ENCODE data around the gene PRKACG.
"Not testable (repeated sequence)": the region's sequence is repeated elsewhere in the genome, so short reads cannot be mapped to it uniquely, and the experiment has no call there.

Gene PRKACG
- 0 to 0.04 reads per million in 2 donors for total RNA-seq

GRCh38 chr9:69014013-69014412 is at the start of gene PRKACG:
PRKACG (minus strand) TSS chr9:69014113; CDS start chr9:69014092, 21 bp downstream.
- DNase-seq: no peak

DNA sequence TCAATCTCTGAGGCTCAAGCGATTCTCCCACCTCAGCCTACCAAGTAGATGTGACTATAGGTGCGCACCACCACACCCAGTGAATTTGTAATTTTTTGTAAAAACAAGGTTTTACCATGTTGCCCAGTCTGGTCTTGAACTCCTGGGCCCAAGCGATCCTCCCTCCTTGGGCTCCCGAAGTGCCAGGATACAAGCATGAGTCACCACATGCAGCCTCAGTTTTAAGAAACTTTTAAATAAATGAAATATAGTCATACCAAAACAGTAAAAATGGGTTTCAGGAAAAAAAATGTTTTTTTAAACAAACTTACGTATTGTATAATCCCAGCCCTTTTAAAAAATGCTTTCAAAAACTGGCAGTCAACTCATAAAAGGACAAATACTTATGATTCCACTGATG is 48.3 kb upstream of the PRKACG start:
- no peak for DNase-seq

DNA sequence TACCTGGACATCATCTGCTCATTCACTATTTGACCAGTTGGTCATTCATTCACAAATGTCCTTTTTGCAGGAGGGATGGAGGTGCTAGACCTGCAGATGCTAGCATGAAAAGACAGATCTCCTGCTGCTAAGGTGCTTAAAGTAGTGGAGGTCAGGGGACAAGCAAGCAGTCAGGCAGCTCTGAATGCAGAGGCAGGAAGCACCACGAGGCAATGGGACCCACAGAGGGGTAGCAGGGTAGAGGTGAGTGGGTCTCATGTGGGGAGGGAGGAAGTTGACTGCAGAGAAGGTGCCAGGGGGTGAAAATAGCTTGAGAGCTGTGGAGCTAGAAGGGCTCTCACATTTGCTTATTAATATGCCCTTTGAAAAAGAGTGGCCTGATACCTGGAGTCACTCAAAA is 46.9 kb upstream of the PRKACG start:
- no peak for DNase-seq

DNA sequence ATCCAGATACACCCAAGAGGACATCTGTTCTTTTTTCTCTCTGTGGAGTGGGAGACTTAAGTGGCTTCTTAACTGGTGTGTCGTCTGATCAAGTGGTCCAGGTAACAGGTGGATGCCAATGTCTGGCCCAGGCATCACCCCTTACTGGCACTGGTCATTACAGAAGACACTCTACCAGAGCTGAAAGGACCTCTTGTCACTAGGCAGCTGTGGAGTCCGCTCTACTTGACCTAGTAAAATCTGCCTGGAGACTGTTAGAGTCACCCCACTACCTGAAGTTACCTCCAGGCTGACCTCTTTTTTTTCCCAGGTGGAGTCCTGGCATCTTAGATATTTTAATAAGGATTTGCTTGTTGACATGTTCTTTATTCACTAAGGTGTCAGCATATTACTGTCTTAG is 44.2 kb upstream of the PRKACG start:
- no peak for DNase-seq

DNA sequence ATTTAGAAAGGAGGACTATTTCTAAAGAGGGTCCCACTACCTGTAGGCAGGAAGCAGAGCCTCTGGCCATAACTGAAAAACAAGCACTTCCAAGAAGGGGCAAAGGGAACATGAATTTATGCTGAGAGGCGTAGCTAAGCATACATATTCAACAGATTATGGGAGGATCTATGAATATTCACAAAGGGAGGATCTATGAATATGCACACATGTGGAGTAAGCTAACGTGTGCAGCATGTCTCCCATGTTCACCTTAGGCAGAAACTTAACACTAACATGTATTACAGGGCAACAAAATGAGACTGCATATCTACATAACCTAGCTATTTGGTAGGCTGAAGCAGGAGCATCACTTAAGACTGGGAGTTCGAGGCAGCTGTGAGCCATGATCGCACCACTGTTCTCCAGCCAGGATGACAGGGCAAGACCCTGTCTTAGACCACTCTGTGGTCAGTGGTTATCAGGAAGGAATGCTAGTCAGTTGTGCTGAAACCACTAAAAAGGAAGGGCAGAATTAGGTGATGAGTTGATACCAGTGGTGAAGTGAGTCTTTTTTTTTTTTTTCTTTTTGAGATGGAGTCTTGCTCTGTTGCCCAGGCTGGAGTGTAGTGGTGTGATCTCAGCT is 42.4 kb upstream of the PRKACG start:
- DNase-seq: no peak

DNA sequence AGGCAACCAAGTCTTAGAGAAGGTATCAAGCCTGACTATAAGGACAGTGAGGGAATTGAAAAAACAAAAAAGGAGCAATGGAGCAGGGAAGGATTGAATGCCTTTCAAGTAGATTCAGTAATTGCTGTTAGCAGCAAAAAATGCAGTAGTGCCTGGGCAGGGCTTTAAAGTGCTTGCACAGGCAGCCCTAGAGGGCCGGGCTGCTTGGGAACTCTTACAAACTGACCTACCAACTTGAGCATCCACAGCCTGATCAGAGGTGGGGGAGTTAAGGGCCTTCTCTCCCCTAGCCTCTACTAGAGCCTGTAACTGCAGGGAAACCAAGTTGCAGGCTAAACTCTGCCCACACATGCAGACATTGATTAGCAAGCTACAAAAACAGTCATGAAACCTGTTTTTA is 41.1 kb upstream of the PRKACG start:
- no peak for DNase-seq

DNA sequence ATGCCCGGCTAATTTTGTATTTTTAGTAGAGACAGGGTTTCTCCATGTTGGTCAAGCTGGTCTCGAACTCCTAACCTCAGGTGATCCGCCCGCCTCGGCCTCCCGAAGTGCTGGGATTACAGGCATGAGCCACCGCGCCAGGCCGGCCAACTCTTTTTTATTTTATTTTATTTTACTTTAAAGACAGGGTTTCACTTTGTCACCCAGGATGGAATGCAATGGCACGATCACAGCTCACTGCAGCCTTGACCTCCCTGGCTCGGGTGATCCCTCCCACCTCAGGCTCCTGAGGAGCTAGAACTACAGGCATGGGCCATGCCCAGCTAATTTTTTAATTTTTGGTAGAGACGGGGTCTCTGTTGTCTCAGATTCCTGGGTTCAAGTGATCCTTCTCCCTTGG is 37.0 kb upstream of the PRKACG start:
- not testable (repeated sequence) for DNase-seq

DNA sequence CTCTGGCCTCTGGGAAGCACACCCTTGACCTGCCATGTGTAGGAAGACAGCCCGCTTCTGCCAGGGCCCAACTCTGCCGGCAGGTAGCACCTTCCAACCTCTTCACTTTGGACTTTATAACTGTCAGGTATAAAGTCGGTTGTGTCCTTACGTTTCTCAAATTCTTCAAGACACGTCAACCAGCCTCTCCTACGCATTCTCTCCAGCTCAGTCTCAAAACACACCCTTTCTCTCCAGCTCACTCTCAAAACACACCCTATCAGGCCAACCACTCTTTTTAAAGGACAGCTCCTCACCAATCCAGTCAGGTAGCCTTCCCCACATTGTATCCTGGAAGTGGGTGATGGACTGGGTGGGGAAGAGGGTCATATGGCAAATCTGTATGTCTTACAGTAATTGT is 35.2 kb upstream of the PRKACG start:
- DNase-seq: no peak

DNA sequence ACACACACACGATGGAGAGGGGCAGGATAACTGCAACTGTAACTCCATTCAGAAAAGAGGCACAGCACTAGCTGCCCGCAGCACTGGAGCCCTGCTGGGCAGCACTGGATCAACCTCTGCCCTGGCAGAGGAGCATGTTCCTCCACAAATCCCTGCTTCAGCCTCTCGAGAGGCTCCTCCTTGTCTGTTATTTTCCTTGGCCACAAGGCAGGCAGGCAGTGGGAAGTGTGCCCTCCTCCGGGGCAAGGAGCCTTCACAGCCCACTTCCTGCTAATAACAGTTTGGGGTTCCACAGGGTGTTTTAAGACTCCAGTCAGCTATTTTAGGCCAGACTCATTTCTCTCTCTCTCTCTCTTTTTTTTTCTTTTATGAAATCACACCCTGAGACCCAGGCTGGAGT is 33.5 kb upstream of the PRKACG start:
- no peak for DNase-seq

DNA sequence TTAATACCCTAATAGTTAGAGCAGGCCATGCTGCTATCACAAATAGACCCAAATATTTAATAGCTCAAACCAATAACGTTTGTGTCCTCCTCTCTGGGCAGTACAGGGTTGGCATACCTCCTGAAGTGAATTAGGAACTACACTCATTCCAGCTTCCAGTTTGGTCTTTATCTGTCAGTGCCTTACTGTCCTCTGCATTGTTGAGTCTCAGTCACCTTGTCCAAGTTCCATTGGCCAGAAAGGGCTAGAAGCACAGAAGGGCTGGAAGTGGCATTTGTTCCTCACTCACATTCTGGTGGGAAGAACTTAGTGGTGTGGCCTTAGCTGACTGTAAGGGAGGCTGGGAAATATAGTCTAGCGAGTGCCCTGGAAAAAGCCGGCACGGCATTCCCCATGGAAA is 32.8 kb upstream of the PRKACG start:
- DNase-seq: no peak

GRCh38 chr9:69045821-69046220 is 31.9 kb upstream of the PRKACG start:
- DNase-seq: no peak

DNA sequence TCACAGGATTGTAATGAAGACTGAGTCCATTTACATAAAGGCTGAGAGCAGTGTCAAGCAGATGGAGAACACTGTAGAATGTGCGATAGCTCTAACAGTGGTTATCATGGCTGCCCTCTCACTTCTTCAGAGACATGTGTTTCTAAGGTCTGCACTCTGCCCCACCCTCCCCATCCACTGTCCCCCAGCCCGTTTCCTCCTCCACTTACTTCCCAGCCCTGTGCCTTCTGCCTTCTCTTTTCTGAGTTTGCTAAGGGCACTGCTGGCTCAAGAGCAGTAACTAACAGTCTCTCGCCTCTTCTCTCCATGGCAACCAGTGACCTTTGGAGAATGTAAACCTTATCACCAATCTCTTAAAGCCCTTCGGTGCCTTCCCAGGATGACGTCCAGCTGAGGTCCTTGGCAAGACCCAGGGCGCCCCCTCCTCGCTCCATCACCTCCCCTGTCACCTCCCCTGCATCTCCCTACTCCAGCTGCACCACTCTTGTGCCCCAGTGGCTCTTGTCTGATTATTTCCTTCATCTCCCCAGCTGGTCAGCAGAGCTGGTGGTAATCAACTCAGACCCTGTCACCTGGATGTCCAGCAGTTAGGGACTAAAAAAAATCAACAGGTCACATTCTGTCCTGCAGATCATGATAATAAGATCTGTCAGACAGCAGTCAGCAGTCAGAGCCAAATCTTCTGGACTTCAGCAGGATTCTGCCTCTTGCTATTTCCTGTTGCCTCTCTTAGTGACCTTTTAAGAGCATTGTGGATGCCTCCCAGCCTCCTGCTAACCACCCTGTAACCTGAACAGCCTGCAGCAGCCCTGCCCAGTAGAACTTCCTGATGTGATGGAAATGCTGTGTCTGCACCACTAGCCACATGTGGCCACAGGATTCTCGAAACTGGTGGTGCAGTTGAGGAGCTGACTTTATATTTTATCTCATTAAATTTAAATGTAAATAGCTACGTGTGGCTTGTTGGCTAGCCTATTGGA is 30.6 kb upstream of the PRKACG start:
- DNase-seq: no peak

- DNase-seq: no peak
These were observed 26.7 kb upstream of the PRKACG start for GRCh38 chr9:69040646-69041045.

- no peak for DNase-seq
These were observed 22.9 kb upstream of the PRKACG start for GRCh38 chr9:69036799-69037198.

GRCh38 chr9:69036309-69036708 is 22.4 kb upstream of the PRKACG start:
- DNase-seq: no peak

- peak; percentile 61 for DNase-seq
These were observed 21.8 kb upstream of the PRKACG start, which contains the start of gene FXN for GRCh38 chr9:69035438-69036308. FXN (plus strand) TSS chr9:69035752; CDS start chr9:69035783, 31 bp downstream.

DNA sequence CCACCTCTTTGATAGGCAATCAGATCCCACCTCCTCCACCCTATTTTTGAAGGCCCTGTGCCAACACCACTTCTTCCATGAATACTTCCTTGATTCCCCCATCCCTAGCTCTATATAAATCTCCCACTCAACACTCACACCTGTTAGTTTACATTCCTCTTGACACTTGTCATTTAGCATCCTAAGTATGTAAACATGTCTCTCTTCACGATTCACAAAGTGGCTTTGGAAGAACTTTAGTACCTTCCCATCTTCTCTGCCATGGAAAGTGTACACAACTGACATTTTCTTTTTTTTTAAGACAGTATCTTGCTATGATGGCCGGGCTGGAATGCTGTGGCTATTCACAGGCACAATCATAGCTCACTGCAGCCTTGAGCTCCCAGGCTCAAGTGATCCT is 20.2 kb upstream of the PRKACG start:
- DNase-seq: no peak

- DNase-seq: no peak
These were observed 17.1 kb upstream of the PRKACG start for GRCh38 chr9:69030851-69031645.

DNA sequence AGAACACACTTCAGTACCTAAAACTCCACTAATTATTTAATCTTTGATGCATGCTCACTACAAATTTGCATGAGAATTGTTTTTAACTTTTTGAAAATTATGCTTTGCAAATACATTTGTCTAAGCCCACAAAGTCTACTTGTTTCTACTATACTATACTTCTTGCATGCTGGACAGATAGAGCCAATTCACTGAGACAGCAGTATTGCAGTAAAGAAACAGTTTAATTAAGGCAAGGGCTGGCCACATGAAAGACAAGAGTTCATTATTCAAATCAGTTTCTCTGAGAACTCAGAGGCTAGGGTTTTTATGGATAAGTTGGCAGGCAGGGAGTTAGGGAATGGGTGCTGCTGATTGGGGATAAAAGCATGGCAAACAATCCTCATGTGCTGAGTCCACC is 15.6 kb upstream of the PRKACG start:
- DNase-seq: no peak

GRCh38 chr9:69028754-69029153 is 14.8 kb upstream of the PRKACG start:
- DNase-seq: no peak

- DNase-seq: no peak
These were observed 13.6 kb upstream of the PRKACG start for GRCh38 chr9:69027355-69028097.

Data from activated gamma-delta T cell (primary cell).